Tibial nerve (tissue), 4 donors: ENCODE data around the gene TMEM170A. TPM values are rescaled to one million over a fixed set of nuclear protein-coding genes. Genes with fewer than 3 reads are reported as not detected.

Experiments
- DNase-seq, 2 donors: peaks; one replicate each; pipeline ENCODE4 v3.0.0-alpha.2; 2019; ENCODE audit warnings: low spot score in 2 of 2
- H3K27ac ChIP-seq, 4 donors: fragments of 200-600 bp; sonication (generic) in 3 of 4; one replicate each; pipeline ENCODE4 v1.5.1; 2017 to 2019; ENCODE audit warnings: mild to moderate bottlenecking in 1 of 4
- H3K27me3 ChIP-seq, 2 donors: fragments of 200-600 bp; sonication (generic) in 1 of 2; one replicate each; pipeline versions ENCODE4 v1.5.1 to v1.6.0; 2017 to 2019
- H3K36me3 ChIP-seq, 3 donors: fragments of 200-600 bp; sonication (generic); one replicate each; pipeline ENCODE4 v1.5.1; 2018 to 2019
- H3K4me1 ChIP-seq, 4 donors: fragments of 200-600 bp; sonication (generic) in 3 of 4; one replicate each; pipeline ENCODE4 v1.5.1; 2017 to 2019
- H3K4me3 ChIP-seq, 4 donors: fragments of 200-600 bp; sonication (generic) in 3 of 4; one replicate each; pipeline ENCODE4 v1.5.1; 2017 to 2019; ENCODE audit warnings: mild to moderate bottlenecking in 1 of 4, moderate library complexity in 1 of 4
- H3K9me3 ChIP-seq, 4 donors: fragments of 200-600 bp; sonication (generic) in 3 of 4; one replicate each; pipeline ENCODE4 v1.5.1; 2017 to 2019
- CTCF ChIP-seq, 5 experiments: fragments of 200-600 bp in 3 of 5; fragments of 450-650 bp in 2 of 5; sonication (generic) in 3 of 5; IDR thresholded peaks; one replicate each; pipeline ENCODE4 v1.5.1; 2016 to 2019; ENCODE audit warnings: antibody characterized with exemption in 5 of 5, mild to moderate bottlenecking in 3 of 5, moderate library complexity in 2 of 5
- EP300 ChIP-seq, 2 donors: sonication (generic); formaldehyde crosslinking; IDR thresholded peaks; one replicate each; pipeline ENCODE4 v1.6.1; 2017; ENCODE audit warnings: antibody characterized with exemption in 2 of 2, mild to moderate bottlenecking in 1 of 2
- POLR2A ChIP-seq, 2 donors: fragments of 450-650 bp; IDR thresholded peaks; one replicate each; pipeline ENCODE4 v1.6.1; 2017; ENCODE audit warnings: antibody characterized with exemption in 2 of 2, mild to moderate bottlenecking in 2 of 2, moderate library complexity in 2 of 2
- WGBS, 2 donors: methylation state at CpG; one replicate each; pipeline ENCODE4 v1.1.5; 2018; 5-methylcytosine and 5-hydroxymethylcytosine counted together
- total RNA-seq, 4 donors: library from RNA; depleted of rRNA; stranded (reverse); fragments of >200 nt; gene quantifications; one replicate each; pipeline ENCODE4 v1.1.0, GENCODE V29; 2016

The TMEM170A gene
- total RNA-seq, 4 donors from 2014 or later = 14.1 to 36.6 (median 21.8) TPM

GRCh38 chr16:75421820-75422126 lies 42.7 kb downstream of the TMEM170A start:
- Histone ChIP-seq H3K27ac (peak overlapping the region in 1 of 4 donors; percentile 15), H3K4me3 (no peak overlapping the region), H3K4me1 (peaks cover 0 to 34% (median 6%) of the 10 kb centered on the region in 4 donors), H3K27me3 (no peaks in the 10 kb centered on the region), H3K36me3 (no peaks in the 10 kb centered on the region), H3K9me3 (no peaks in the 10 kb centered on the region)
- no peak for TF ChIP-seq EP300 (IDR thresholded peaks at IDR 0.05)
- no peak for TF ChIP-seq CTCF (IDR thresholded peaks at IDR 0.05)
- no peak for TF ChIP-seq POLR2A (IDR thresholded peaks at IDR 0.05)
- DNase-seq = no peak
- 85 to 90% methylated on average over 1 of the region's 1 CpG for WGBS, 2 donors

GRCh38 chr16:75420987-75421819 lies 43.3 kb downstream of the TMEM170A start:
- Histone ChIP-seq H3K4me3 (no peak overlapping the region), H3K27ac (peak overlapping the region in 1 of 4 donors; percentile 15)
- 35 to 38% methylated on average over 8 of the region's 8 CpGs for WGBS, 2 donors

GRCh38 chr16:75416904-75417565 lies 47.5 kb downstream of the TMEM170A start:
- Histone ChIP-seq H3K36me3 (peaks cover 0 to 6% (median 0%) of the 10 kb centered on the region in 3 donors), H3K27ac (no peak overlapping the region), H3K9me3 (no peaks in the 10 kb centered on the region), H3K27me3 (no peaks in the 10 kb centered on the region), H3K4me3 (no peak overlapping the region), H3K4me1 (peaks cover 0 to 26% (median 3%) of the 10 kb centered on the region in 4 donors)
- 38 to 58% methylated on average over 2 of the region's 2 CpGs for WGBS, 2 donors
- TF ChIP-seq POLR2A (IDR thresholded peaks at IDR 0.05) (no peak), CTCF (IDR thresholded peaks at IDR 0.05) (no peak), EP300 (IDR thresholded peaks at IDR 0.05) (no peak)
- no peak for DNase-seq

More at GRCh38 chr16:75420987-75421819, 43.3 kb downstream of the TMEM170A start:
- H3K27me3 ChIP-seq = no peaks in the 10 kb centered on the region
- peaks cover 0 to 32% (median 6%) of the 10 kb centered on the region in 4 donors for H3K4me1 ChIP-seq
- no peaks in the 10 kb centered on the region for H3K9me3 ChIP-seq
- DNase-seq = peak; percentile 30 to 35
- TF ChIP-seq EP300 (IDR thresholded peaks at IDR 0.05) = no peak
- H3K36me3 ChIP-seq = no peaks in the 10 kb centered on the region

GRCh38 chr16:75415169-75415905 lies 49.2 kb downstream of the TMEM170A start:
- no peak for DNase-seq
- Histone ChIP-seq H3K27me3 (no peaks in the 10 kb centered on the region), H3K36me3 (peaks cover 0 to 23% (median 6%) of the 10 kb centered on the region in 3 donors), H3K27ac (peak overlapping the region in 1 of 4 donors; percentile 41), H3K9me3 (no peaks in the 10 kb centered on the region), H3K4me1 (peaks cover 0 to 13% (median 0%) of the 10 kb centered on the region in 4 donors), H3K4me3 (no peak overlapping the region)
- 56 to 68% methylated on average over 4 of the region's 4 CpGs for WGBS, 2 donors
- no peak for TF ChIP-seq EP300 (IDR thresholded peaks at IDR 0.05)
- no peak for TF ChIP-seq CTCF (IDR thresholded peaks at IDR 0.05)
- no peak for TF ChIP-seq POLR2A (IDR thresholded peaks at IDR 0.05)

GRCh38 chr16:75413951-75414350 lies 50.5 kb downstream of the TMEM170A start:
- Histone ChIP-seq H3K27me3 (no peaks in the 10 kb centered on the region), H3K4me1 (peaks cover 0 to 8% (median 0%) of the 10 kb centered on the region in 4 donors), H3K9me3 (no peaks in the 10 kb centered on the region), H3K36me3 (peaks cover 0 to 35% (median 11%) of the 10 kb centered on the region in 3 donors), H3K4me3 (no peak overlapping the region), H3K27ac (no peak overlapping the region)
- no peak for TF ChIP-seq POLR2A (IDR thresholded peaks at IDR 0.05)
- TF ChIP-seq CTCF (IDR thresholded peaks at IDR 0.05) = no peak
- no peak for TF ChIP-seq EP300 (IDR thresholded peaks at IDR 0.05)
- no peak for DNase-seq
- WGBS, 2 donors = 94 to 95% methylated on average over 2 of the region's 2 CpGs
